GM21423 (cell line): ENCODE results near the gene MARK4.

Source experiments
- ATAC-seq: cut with Tn5 transposase; IDR thresholded peaks from one replicate; pipeline ENCODE4 v1.9.1; 2021; ENCODE audit warnings: mild to moderate bottlenecking, moderate library complexity; ENCODE audit not compliant: unreplicated experiment

The MARK4 gene

DNA sequence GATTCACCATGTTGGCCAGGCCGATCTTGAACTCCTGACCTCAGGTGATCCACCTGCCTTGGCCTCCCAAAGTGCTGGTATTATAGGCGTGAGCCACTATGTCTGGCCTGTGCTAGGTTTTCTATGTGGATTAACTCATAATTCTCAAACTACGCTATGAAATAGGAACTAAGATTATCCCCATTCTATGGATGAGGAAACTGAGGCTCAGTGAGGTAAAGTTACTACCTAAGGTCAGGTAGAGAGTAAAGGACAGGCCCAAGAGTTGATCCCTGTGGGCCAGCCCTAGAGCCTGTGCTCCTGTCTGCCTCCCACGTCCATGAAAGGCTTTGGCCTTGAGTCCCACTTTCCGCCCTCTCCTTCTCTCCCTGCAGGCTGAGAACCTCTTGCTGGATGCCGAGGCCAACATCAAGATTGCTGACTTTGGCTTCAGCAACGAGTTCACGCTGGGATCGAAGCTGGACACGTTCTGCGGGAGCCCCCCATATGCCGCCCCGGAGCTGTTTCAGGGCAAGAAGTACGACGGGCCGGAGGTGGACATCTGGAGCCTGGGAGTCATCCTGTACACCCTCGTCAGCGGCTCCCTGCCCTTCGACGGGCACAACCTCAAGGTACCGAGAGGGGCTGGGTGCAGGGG is 20.1 kb downstream of the MARK4 start:
- ATAC-seq = no peak

GRCh38 chr19:45271735-45272108 is 20.7 kb downstream of the MARK4 start:
- no peak for ATAC-seq

GRCh38 chr19:45273521-45273855 is 22.4 kb downstream of the MARK4 start:
- ATAC-seq = no peak

DNA sequence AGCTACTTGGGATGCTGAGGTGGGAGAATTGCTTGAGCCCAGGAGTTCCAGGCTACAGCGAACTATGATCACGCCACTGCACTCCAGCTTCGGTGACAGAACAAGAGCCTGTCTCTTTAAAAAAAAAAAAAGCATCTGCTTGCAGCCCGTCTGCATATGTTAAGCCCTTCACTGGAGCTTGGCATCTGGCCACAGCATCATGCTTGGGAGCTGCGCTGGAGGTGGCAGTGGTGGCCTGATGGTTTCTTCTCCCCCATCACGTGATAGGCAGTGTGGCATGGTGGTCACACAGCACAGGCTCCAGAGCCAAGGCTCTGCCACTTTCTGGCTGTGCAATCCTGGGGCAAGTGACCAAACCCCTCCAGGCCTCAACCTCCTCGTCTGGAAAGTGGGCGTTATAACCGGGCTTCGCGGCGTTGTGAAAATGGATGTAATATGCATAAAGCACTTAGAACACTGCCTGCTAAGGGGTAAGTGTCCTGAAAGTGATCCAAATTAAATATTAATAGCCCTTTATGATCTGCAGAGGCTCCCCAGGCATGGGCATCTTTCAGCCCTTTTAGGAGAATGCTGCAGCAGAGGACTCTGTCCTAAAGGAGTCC is 24.4 kb downstream of the MARK4 start:
- no peak for ATAC-seq

DNA sequence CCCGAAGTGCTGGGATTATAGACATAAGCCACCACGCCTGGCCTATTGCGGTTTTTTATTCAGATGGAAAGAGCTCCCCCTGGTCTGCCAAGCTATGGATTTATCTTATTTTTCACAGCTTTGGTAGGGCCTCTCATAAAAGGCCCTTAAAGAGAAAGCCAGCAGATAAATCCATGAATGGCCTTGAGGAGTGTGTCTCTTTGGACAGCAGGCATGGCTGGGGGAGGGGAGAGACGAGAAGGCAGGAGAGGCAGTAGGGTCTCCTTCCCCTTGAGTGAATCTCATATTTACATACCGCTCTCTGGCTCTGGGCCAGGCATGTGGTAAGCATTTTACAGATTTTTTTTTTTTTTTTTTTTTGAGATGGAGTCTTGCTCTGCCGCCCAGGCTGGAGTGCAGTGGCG is 25.2 kb downstream of the MARK4 start:
- no peak for ATAC-seq

DNA sequence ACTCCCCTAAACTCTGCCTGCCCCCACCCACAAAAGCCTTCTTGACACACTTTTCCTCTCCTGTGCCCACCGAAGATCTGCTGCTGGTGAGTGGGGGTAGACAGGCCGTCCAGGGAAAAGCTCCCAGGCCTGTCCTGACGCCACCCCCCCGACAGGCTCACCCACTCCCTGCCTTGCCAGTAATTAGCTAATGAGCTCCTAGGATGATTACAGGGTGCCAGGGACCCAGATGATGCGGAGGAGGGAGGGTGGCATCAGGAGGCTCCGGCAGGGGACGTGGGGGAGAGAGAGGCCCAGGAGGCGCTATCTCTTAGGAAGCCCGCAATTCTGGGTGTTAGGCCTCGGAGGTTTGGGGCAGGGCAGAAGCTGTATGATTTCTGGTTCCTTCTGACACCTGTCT is 27.0 kb downstream of the MARK4 start:
- no peak for ATAC-seq

DNA sequence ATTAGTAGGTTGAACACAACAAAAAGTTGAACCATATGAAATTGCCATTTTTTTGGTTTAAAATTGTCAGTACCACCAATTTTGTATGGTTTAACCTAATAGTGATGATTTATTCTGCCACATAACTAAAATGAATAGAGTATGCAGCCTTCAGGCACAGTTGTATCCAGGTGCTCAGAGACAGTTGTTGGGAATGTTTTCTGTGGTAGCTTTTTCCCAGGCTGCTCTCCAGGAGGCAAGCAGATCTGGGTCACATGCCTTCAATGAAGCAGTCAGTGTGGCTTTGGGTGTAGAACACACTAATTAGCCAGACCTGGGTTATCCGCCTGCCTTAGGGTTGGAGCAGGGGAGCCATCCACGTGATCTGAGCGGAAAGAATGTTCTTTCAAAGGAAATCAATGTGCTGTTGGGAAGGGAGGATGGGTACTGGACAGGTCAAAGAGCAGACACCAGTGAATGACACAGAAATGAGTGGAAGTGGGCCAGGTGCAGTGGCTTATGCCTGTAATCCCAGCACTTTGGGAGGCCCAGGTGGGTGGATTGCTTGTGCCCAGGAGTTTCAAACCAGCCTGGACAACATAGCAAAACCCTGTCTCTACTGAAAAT is 28.6 kb downstream of the MARK4 start:
- no peak for ATAC-seq

DNA sequence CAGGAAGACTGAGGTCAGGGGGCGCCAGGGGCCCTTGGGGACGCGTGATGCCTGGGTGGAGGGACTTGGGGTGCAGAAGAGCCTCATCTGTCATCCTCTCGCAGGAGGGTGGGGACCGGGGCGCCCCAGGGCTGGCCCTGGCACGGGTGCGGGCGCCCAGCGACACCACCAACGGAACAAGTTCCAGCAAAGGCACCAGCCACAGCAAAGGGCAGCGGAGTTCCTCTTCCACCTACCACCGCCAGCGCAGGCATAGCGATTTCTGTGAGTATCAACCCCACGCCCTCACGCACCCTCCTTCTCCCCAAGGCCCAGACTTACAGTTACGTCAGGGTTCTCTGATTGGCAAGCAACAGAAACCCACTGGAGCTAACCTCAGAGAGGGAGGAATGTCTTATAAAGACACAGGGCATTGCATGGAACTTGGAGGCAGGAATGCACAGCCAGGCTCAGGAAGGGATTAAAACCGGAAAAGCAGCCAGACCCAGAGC is 29.4 kb downstream of the MARK4 start:
- ATAC-seq = no peak

- ATAC-seq = no peak
Observed at GRCh38 chr19:45283443-45284033, 32.5 kb downstream of the MARK4 start.

GRCh38 chr19:45290381-45290931 is 39.4 kb downstream of the MARK4 start:
- ATAC-seq = no peak

DNA sequence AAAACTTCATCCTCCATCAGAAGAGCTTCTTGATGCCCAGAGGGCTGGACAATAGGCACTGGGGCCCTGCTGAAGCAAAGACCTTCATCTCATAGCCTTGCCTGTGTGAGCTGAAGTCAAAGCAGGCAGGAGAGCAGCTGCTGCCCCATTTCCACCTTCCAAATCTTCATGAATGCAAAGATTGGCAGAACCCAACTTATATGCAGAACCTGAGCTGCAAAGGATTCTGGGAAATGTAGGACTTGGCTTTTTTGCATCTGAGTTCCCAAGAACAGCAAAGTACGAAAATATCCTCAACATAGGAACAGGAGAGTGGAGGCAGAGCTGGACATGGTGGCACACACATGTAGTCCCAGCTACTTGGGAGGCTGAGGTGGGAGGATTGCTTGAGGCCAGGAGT is 40.8 kb downstream of the MARK4 start:
- no peak for ATAC-seq

GRCh38 chr19:45293682-45294081 is 42.6 kb downstream of the MARK4 start:
- ATAC-seq = no peak

GRCh38 chr19:45294291-45295029 is 43.4 kb downstream of the MARK4 start:
- ATAC-seq = no peak

GRCh38 chr19:45295873-45296272 is 44.8 kb downstream of the MARK4 start:
- ATAC-seq = no peak

GRCh38 chr19:45296355-45296754 is 45.3 kb downstream of the MARK4 start:
- no peak for ATAC-seq

- no peak for ATAC-seq
Observed at GRCh38 chr19:45297674-45298073, 46.6 kb downstream of the MARK4 start.

DNA sequence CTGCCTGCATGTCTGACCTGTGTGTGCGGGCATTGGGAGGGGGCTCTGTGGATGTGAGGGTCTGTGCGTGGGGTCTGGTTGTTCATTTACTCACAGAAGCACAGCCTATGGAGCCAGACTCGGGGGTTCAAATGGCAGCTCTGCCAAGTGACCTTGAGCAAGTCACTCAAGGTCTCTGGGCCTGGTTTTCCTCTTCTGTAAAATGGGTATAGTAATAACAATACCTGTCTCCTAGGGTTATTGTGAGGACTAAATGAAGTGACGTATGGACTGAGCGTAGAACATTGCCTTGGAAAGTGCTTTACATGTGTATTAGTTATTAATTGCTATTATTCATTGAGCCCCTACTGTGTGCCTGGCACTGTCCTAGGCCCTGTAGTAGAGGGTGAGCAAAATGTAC is 47.2 kb downstream of the MARK4 start:
- ATAC-seq = no peak

DNA sequence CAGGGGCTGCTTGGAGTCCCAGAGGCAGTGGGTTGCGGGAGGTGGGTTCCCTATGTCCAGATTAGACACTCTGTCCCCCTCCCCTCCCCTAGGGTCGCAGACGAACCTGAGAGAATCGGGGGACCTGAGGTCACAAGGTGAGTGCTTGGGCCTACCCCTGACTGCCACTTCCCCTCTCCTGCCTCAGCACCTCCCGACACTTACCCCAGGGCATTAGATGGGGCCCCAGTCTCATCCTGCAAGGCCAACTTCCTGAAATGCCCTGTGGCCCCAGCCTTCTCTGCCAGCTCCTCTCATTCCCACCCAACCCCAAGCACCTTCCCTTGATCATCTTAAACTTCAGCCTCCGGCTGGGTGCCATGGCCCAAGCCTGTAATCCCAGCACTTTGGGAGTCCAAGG is 48.6 kb downstream of the MARK4 start:
- ATAC-seq = no peak

DNA sequence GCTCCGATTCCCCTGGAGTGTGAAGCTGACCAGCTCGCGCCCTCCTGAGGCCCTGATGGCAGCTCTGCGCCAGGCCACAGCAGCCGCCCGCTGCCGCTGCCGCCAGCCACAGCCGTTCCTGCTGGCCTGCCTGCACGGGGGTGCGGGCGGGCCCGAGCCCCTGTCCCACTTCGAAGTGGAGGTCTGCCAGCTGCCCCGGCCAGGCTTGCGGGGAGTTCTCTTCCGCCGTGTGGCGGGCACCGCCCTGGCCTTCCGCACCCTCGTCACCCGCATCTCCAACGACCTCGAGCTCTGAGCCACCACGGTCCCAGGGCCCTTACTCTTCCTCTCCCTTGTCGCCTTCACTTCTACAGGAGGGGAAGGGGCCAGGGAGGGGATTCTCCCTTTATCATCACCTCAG is 51.3 kb downstream of the MARK4 start:
- ATAC-seq = no peak

- no peak for ATAC-seq
Observed at GRCh38 chr19:45303269-45304060, 52.4 kb downstream of the MARK4 start.
